IPS-18a (cell line): Measurements from ENCODE around the gene MEX3B.
A peak's percentile ranks its signal among the peaks of the same experiment; 100 is the strongest.

Experiments used
- H3K27ac ChIP-seq: one replicate; pipeline ENCODE4 v1.5.1; 2013; ENCODE audit warnings: low read length
- H3K27me3 ChIP-seq: one replicate; pipeline ENCODE4 v1.6.1; 2013; ENCODE audit warnings: mild to moderate bottlenecking, low read length; ENCODE audit not compliant: control insufficient read depth, insufficient read depth
- H3K36me3 ChIP-seq: one replicate; pipeline ENCODE4 v1.6.1; 2013; ENCODE audit warnings: low read depth, low read length; ENCODE audit not compliant: control insufficient read depth
- H3K4me1 ChIP-seq: one replicate; pipeline ENCODE4 v1.6.1; 2013; ENCODE audit warnings: low read depth, low read length; ENCODE audit not compliant: control insufficient read depth
- H3K4me3 ChIP-seq: one replicate; pipeline ENCODE4 v1.5.1; 2013; ENCODE audit warnings: low read length
- H3K9ac ChIP-seq: one replicate; pipeline ENCODE4 v1.6.1; 2013; ENCODE audit warnings: mild to moderate bottlenecking, low read length, moderate library complexity
- H3K9me3 ChIP-seq: one replicate; pipeline ENCODE4 v1.6.1; 2013; ENCODE audit warnings: low read depth, low read length; ENCODE audit not compliant: control insufficient read depth

The MEX3B gene

DNA sequence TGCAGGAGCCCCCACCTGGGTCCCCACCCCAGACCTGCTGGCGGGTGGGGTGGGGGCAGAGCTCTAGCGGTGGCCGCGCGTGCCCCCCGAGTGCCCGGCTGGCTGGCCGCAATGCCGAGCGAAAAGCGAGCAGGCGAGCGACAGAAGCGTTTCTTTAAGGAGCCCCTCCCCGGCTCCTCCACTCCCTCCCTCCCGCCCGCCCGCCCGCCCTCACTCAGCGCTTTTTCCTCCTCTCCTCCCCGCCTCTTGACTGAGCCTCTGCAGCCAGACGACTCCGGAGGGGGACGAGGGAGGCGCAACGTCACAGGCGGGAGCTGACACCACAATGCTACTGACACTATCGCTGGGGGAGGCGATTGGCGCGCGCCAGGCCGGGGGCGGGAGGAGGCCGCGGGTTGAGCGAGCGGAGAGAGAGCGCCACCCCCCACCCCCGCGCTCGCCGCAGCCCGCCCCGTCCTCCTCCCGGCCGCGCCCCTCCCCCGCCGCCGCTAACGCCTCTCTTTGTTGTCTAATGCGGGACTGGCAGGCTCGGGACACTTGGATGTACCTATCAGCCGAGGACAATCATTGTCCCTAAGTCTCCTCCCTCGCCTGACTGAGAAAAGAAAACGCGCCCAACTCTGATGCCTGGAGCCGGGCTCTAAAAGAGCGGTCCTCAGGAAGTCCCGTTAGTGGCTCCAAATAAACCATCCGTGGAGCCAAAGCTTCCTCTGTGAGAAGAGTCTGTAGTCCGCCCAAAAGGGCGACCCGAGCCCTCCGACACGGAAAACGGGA lies at the start of gene MEX3B:
TSS of gene MEX3B (minus strand) at position 127 of the 774 bp plus-strand sequence. CDS start 313 bp downstream, outside the sequence.
- Histone ChIP-seq H3K9ac (peak within 1 kb of the TSS; percentile 89), H3K27me3 (peaks cover 34% of the 10 kb centered on the region), H3K4me1 (peaks cover 11% of the 10 kb centered on the region), H3K36me3 (peaks cover 6% of the 10 kb centered on the region), H3K9me3 (no peaks in the 10 kb centered on the region), H3K27ac (peak within 1 kb of the TSS; percentile 76), H3K4me3 (peak within 1 kb of the TSS; percentile 94)

DNA sequence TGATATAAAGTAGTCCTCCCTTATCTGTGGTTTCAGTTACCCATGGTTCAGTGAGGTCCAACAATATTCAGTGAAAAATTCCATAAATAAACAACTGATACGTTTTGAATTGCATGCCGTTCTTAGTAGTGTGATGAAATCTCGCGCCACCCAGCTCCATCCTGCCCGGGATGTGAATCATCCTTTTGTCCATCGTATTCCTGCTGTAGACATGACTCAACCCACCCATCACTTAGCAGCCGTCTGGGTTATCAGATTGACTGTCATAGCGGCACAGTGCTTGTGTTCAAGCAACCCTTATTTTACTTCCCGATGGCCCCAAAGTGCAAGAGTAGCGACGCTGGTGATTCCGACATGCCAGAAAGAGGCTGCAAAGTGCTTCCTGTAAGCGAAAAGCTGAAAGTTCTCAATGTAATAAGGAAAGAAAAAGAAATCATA lies 48.0 kb upstream of the MEX3B start:
- Histone ChIP-seq H3K27ac (no peak overlapping the region), H3K4me1 (no peaks in the 10 kb centered on the region), H3K36me3 (no peaks in the 10 kb centered on the region), H3K9me3 (no peaks in the 10 kb centered on the region), H3K27me3 (no peaks in the 10 kb centered on the region), H3K9ac (no peak overlapping the region), H3K4me3 (no peak overlapping the region)

DNA sequence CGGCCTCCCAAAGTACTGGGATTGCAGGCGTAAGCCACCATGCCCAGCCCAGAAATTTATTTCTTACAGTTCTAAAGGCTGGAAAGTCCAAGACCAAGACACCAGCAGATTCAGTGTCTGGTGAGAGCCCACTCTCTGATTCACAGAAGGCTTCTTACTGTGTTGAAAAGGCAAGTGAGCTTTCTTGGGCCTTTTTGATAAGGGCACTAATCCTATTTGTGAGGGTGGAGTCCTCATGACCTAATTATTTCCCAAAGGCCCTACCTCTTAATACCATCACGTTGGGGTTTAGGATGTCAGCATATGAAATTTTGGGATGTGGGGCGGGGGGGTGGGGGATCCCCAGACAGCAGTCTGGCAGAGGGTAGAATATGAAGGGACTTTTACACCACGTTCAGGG lies 47.5 kb upstream of the MEX3B start:
- Histone ChIP-seq H3K27ac (no peak overlapping the region), H3K36me3 (no peaks in the 10 kb centered on the region), H3K27me3 (no peaks in the 10 kb centered on the region), H3K4me3 (no peak overlapping the region), H3K9me3 (no peaks in the 10 kb centered on the region), H3K4me1 (no peaks in the 10 kb centered on the region), H3K9ac (no peak overlapping the region)

DNA sequence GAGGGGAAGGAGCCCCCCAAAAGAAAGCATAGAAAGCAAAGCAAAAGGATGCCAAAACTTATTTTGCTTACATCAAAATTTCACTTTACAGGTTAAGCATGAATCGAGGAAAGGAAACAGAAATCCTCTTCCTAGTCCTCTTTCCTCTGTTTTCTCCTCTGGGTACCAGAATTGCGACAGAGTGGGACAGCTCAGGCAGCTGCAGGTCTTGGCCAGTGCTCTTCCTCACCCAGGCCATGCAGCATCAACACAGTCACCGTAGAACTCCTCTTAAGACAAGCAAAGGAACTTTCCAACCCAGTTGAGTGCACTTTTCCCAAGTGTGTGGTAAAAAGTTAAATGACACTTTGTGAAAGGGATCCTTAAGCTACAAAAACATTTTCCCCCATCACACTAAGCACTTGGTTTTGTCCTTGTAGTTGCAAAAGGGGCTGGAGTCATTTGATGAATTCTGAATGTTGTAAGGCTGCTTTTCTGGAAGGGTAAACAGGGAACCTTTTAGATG lies 45.9 kb upstream of the MEX3B start:
- Histone ChIP-seq H3K27me3 (no peaks in the 10 kb centered on the region), H3K27ac (no peak overlapping the region), H3K36me3 (no peaks in the 10 kb centered on the region), H3K9me3 (no peaks in the 10 kb centered on the region), H3K4me3 (no peak overlapping the region), H3K4me1 (no peaks in the 10 kb centered on the region), H3K9ac (no peak overlapping the region)

DNA sequence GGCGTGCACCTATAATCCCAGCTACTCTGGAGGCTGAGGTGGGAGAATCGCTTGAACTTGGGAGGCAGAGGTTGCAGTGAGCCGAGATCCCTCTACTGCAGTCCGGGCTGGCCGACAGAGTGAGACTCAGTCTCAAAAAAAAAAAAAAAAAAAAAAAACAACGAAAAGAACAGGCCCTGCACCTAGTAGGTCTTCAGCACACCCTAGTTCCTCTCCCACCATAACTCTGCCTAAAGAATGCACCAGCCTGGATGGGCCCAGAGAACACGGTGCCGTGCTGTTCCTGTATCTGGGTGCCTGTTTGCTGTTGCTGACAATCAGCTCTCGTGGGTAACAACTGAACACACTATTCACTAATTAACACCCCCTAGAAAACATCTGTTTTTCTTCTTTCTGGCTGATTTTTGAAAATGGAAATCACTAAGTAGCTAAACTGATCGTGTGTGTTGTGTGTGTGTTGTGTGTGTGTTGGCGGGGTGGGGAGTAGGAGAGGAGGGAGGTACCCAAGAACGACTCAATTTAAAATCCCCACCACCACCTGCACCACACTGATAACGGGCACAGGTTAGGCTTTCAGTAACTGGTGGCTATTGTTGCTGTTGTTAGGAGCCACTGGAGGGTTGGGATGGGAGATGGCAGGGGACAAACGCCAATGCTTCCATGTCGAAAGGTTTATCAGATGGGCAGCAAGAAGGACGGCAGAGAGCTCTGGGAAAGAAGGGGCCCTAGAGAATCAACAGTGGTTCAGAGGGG lies 40.6 kb upstream of the MEX3B start:
- H3K27ac ChIP-seq: no peak overlapping the region
- no peaks in the 10 kb centered on the region for H3K27me3 ChIP-seq
- H3K4me1 ChIP-seq: no peaks in the 10 kb centered on the region
- no peak overlapping the region for H3K9ac ChIP-seq
- no peaks in the 10 kb centered on the region for H3K36me3 ChIP-seq
- no peaks in the 10 kb centered on the region for H3K9me3 ChIP-seq
- H3K4me3 ChIP-seq: no peak overlapping the region

DNA sequence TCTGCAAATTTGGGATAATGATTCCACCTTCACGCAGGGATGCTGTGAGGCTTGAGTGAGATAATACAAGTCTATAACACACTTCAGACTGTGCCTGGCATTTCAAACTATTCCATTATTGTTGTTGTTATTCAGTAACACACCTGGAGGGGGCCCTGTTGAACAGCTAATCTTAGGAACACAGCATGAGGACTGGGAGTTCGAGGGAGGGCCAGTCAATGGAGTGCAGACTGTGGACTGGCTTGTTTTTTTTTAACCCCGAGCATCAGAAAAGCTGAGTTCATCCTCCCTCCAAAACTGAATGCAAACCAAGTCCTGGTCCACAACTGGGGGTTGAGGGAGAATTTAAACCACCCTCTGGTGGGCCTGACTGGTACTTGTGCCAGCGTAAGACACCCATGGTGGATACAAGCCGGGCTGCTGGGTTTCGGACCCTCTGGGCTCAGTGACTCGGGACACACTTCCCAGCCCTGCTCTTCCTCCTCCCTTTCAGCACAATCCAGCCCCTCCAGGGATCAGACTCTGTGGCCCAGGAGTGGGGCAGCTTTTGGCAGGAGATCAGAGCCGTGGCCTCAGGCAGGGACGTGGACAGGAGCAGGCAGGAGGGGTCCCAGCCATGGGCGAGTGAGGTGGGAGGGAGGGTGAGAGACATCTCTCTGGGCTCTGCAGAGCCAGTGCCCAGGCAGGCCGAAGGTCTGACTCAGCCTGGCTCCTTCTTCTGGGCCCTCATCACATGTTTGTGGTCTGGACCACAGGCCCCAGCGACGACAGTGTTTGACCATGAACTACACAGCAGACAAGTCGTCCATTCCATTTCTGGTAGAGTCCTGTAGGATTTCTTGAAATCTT lies 36.3 kb upstream of the MEX3B start:
- Histone ChIP-seq H3K4me1 (no peaks in the 10 kb centered on the region), H3K9ac (no peak overlapping the region), H3K27ac (no peak overlapping the region), H3K36me3 (no peaks in the 10 kb centered on the region), H3K4me3 (no peak overlapping the region), H3K9me3 (no peaks in the 10 kb centered on the region), H3K27me3 (no peaks in the 10 kb centered on the region)

DNA sequence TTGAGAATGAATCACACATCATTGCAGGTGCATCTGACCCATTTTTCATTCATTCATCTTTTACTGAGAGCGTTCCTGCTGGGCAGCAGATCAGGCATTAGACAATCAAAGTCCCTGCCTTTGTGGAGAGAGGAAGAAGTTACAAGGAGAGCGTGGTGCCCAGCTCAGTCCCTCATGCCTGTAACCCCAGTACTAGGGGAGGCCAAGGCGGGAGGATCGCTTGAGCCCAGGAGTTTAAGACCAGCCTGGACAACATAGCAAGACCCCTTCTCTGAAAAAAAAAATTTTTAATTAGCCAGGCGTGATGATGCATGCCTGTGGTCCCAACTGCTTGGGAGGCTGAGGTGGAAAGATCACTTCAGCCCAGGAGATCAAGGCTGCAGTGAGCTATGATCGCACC lies 35.0 kb upstream of the MEX3B start:
- H3K36me3 ChIP-seq: no peaks in the 10 kb centered on the region
- H3K27me3 ChIP-seq: no peaks in the 10 kb centered on the region
- H3K27ac ChIP-seq: no peak overlapping the region
- H3K9ac ChIP-seq: no peak overlapping the region
- no peaks in the 10 kb centered on the region for H3K4me1 ChIP-seq
- no peaks in the 10 kb centered on the region for H3K9me3 ChIP-seq
- H3K4me3 ChIP-seq: no peak overlapping the region

DNA sequence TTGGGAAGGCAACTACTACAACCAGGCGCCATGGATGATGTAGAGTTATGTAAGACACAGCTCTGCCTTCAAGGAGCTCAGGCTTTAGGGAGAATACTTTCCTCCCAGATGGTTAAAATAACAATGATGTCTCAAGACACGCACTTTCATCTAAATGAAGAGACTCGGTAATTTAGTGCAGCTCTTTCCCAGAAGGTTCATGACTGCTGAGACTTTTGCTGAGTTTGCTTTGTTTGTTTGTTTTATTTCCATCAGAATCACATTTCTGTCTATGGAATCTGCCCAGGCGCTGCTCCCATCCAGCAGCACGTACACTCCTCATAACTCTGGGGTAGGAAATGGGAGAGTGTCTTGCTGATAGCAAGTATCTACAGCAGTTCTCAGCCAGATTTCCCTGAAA lies 33.9 kb upstream of the MEX3B start:
- Histone ChIP-seq H3K4me3 (no peak overlapping the region), H3K27me3 (no peaks in the 10 kb centered on the region), H3K4me1 (no peaks in the 10 kb centered on the region), H3K36me3 (no peaks in the 10 kb centered on the region), H3K9me3 (no peaks in the 10 kb centered on the region), H3K9ac (no peak overlapping the region), H3K27ac (no peak overlapping the region)

DNA sequence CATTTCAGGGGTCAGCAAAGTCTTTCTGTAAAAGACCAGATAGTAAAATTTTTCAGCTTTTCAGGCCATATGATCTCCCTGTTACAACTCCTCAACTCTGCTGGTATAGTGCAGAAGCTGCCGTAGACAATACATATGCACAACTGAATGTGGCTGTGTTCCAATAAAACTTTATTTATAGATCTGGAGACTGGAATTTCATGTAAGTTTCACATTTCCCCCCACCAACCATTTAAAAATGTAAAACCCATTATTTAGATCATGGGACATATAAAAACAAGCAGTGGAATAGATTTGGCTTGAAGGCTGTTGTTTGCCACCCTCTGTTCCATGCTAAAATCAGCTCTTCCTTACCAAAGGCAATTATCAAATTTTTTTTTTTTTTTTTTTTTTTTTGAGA lies 28.8 kb upstream of the MEX3B start:
- no peaks in the 10 kb centered on the region for H3K9me3 ChIP-seq
- no peak overlapping the region for H3K27ac ChIP-seq
- no peak overlapping the region for H3K9ac ChIP-seq
- no peaks in the 10 kb centered on the region for H3K27me3 ChIP-seq
- no peak overlapping the region for H3K4me3 ChIP-seq
- H3K4me1 ChIP-seq: no peaks in the 10 kb centered on the region
- H3K36me3 ChIP-seq: no peaks in the 10 kb centered on the region

DNA sequence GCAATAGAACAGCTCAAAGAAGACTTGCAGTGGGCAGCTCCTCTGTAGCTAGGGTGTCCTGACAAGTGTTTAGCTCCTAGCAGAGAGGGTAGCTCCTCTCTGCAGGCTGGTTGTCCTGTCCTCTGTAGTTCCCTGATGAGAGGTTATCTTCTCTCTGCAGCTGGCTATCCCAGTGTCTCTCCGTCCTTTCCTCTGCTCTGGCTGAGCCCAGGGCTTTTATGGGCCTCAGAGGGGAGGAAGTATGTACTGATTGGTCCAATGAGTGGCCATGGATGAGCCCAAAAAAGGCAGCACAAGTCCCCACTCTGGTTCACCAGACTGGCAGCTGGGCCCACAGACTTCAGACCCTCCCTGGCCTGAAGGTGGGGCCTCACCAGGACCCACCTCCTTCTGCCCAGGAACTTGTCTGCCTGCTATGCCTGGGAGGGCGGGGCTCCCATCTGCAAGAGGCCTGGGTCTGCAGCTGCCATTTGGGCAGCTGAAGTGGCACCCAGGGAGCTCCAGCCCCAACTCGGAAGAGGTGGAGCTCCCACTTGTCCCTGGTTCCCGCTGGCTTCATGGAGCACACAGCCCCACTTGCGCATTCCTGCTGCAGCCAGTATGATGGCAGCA lies 27.2 kb upstream of the MEX3B start:
- no peak overlapping the region for H3K9ac ChIP-seq
- H3K27me3 ChIP-seq: no peaks in the 10 kb centered on the region
- no peaks in the 10 kb centered on the region for H3K36me3 ChIP-seq
- H3K9me3 ChIP-seq: no peaks in the 10 kb centered on the region
- H3K27ac ChIP-seq: no peak overlapping the region
- H3K4me1 ChIP-seq: no peaks in the 10 kb centered on the region
- H3K4me3 ChIP-seq: no peak overlapping the region

DNA sequence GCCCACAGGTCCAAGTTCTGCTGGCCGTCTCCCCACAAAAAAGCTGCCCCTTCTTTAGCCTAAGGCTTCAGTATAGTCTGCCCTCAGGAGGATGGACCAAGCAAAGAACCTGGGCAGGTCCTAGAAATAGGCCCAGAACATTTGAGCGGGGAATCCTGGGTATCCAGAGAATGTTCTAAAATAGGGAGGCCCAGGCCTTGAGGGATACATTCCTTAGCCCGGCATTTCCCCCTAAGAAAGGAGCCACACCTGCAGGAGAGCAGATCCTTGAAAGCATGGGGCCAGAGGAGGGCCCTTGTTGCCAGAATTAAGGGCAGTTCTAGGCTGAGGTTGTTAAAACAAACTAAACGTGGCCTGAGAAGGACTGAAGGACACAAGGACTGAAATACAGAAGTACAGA lies 20.6 kb upstream of the MEX3B start:
- H3K4me1 ChIP-seq: peaks cover 9% of the 10 kb centered on the region
- H3K27me3 ChIP-seq: peaks cover 41% of the 10 kb centered on the region
- no peak overlapping the region for H3K27ac ChIP-seq
- no peaks in the 10 kb centered on the region for H3K36me3 ChIP-seq
- H3K9ac ChIP-seq: no peak overlapping the region
- H3K4me3 ChIP-seq: no peak overlapping the region
- H3K9me3 ChIP-seq: no peaks in the 10 kb centered on the region
